ENCODE measurements around the gene CPLANE1.
"Not testable (repeated sequence)": the region's sequence is repeated elsewhere in the genome, so short reads cannot be mapped to it uniquely, and the experiment has no call there.

GRCh38 chr5:37135312-37135711 is 113.9 kb downstream of the CPLANE1 start:
- TF ChIP-seq, protein P1, sequence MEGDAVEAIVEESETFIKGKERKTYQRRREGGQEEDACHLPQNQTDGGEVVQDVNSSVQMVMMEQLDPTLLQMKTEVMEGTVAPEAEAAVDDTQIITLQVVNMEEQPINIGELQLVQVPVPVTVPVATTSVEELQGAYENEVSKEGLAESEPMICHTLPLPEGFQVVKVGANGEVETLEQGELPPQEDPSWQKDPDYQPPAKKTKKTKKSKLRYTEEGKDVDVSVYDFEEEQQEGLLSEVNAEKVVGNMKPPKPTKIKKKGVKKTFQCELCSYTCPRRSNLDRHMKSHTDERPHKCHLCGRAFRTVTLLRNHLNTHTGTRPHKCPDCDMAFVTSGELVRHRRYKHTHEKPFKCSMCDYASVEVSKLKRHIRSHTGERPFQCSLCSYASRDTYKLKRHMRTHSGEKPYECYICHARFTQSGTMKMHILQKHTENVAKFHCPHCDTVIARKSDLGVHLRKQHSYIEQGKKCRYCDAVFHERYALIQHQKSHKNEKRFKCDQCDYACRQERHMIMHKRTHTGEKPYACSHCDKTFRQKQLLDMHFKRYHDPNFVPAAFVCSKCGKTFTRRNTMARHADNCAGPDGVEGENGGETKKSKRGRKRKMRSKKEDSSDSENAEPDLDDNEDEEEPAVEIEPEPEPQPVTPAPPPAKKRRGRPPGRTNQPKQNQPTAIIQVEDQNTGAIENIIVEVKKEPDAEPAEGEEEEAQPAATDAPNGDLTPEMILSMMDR (IDR thresholded peaks at IDR 0.05) = not testable (repeated sequence)
- not testable (repeated sequence) for TF ChIP-seq POLR2A, POLR2AphosphoS5 (IDR thresholded peaks at IDR 0.05)

Data from suprapubic skin (tissue), 4 donors.